OCI-LY1 (cell line): ENCODE data around the gene NPFF.

ENCODE experiments used
- EZH2 ChIP-seq: fragments of 200-600 bp; sonication (generic), shearing (Covaris generic); IDR thresholded peaks from 2 replicates; pipeline ENCODE4 v1.8.0; 2017; ENCODE audit warnings: borderline replicate concordance, mixed run types, mild to moderate bottlenecking, antibody characterized with exemption, low read length, moderate library complexity, mixed read lengths
- TF ChIP-seq, protein P1 (sequence below): fragments of 200-600 bp; sonication (generic), shearing (Covaris generic); IDR thresholded peaks from 2 replicates; pipeline ENCODE4 v1.5.1; 2017; ENCODE audit warnings: mild to moderate bottlenecking, antibody characterized with exemption, low read length, moderate library complexity, mixed read lengths

DNA sequence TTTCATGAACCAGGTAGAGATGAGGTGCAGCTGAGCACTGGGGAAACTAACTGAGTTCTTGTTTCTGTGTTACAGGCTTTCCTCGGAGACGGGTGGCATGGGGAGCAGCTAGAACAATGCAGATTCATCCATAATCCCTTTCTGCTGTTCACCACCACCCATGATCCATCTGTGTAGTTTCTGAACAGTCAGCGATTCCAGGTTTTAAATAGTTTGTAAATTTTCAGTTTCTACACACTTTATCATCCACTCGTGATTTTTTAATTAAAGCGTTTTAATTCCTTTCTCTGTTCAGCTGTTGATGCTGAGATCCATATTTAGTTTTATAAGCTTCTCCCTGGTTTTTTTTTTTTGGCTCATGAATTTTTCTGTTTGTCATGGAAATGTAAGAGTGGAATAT, 28.0 kb downstream of the NPFF start:
- TF ChIP-seq, protein P1, sequence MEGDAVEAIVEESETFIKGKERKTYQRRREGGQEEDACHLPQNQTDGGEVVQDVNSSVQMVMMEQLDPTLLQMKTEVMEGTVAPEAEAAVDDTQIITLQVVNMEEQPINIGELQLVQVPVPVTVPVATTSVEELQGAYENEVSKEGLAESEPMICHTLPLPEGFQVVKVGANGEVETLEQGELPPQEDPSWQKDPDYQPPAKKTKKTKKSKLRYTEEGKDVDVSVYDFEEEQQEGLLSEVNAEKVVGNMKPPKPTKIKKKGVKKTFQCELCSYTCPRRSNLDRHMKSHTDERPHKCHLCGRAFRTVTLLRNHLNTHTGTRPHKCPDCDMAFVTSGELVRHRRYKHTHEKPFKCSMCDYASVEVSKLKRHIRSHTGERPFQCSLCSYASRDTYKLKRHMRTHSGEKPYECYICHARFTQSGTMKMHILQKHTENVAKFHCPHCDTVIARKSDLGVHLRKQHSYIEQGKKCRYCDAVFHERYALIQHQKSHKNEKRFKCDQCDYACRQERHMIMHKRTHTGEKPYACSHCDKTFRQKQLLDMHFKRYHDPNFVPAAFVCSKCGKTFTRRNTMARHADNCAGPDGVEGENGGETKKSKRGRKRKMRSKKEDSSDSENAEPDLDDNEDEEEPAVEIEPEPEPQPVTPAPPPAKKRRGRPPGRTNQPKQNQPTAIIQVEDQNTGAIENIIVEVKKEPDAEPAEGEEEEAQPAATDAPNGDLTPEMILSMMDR, result no peak
- TF ChIP-seq EZH2, result no peak
